KMS-11 (cell line): ENCODE data around the gene IRF4.

Experiments
- H2AFZ ChIP-seq: fragments of 200-600 bp; sonication (generic); 2 replicates; pipeline ENCODE4 v1.6.1; 2016; ENCODE audit warnings: antibody characterized with exemption, mixed run types, low read depth
- H3K27ac ChIP-seq: fragments of 200-600 bp; sonication (generic); 2 replicates; pipeline ENCODE4 v1.6.1; 2016; ENCODE audit warnings: mild to moderate bottlenecking, mixed run types
- H3K27me3 ChIP-seq: fragments of 200-600 bp; sonication (generic); 2 replicates; pipeline ENCODE4 v1.6.1; 2017; ENCODE audit warnings: mild to moderate bottlenecking, low read depth, mixed run types, moderate library complexity; ENCODE audit not compliant: insufficient read depth
- H3K36me3 ChIP-seq: fragments of 200-600 bp; sonication (generic); 2 replicates; pipeline ENCODE4 v1.6.1; 2017; ENCODE audit warnings: mild to moderate bottlenecking, mixed run types; ENCODE audit not compliant: insufficient read depth
- H3K4me1 ChIP-seq: fragments of 200-600 bp; sonication (generic); 2 replicates; pipeline ENCODE4 v1.6.1; 2016; ENCODE audit warnings: mild to moderate bottlenecking, low read depth, mixed run types; ENCODE audit not compliant: poor library complexity, severe bottlenecking
- H3K4me2 ChIP-seq: fragments of 200-600 bp; sonication (generic); 2 replicates; pipeline ENCODE4 v1.7.0; 2016; ENCODE audit warnings: mild to moderate bottlenecking, mixed run types
- H3K4me3 ChIP-seq: fragments of 200-600 bp; sonication (generic); IDR thresholded peaks from 2 replicates; pipeline ENCODE4 v1.6.1; 2017; ENCODE audit warnings: low read depth, low read length, mixed read lengths; ENCODE audit not compliant: insufficient read depth
- H3K79me2 ChIP-seq: fragments of 200-600 bp; sonication (generic); 2 replicates; pipeline ENCODE4 v1.6.1; 2016; ENCODE audit warnings: low read depth, mixed run types; ENCODE audit not compliant: insufficient read depth
- H3K9ac ChIP-seq: fragments of 200-600 bp; sonication (generic); 2 replicates; pipeline ENCODE4 v1.6.1; 2016; ENCODE audit warnings: mild to moderate bottlenecking, mixed run types
- H4K20me1 ChIP-seq: fragments of 200-600 bp; sonication (generic); 2 replicates; pipeline ENCODE4 v1.6.1; 2016; ENCODE audit warnings: mild to moderate bottlenecking, mixed run types; ENCODE audit not compliant: insufficient read depth
- CTCF ChIP-seq: fragments of 200-600 bp; sonication (generic); conservative IDR thresholded peaks from 2 replicates; pipeline ENCODE4 v1.6.1; 2017; ENCODE audit warnings: low read depth, mild to moderate bottlenecking, antibody characterized with exemption, low read length, moderate library complexity, mixed read lengths

IRF4 gene

GRCh38 chr6:343960-344815, 47.4 kb upstream of the IRF4 start:
- Histone ChIP-seq H3K36me3 (peaks cover 14% of the 10 kb centered on the region; the same call in 1 of the 2 replicates), H3K9ac (no peak overlapping the region), H3K27me3 (no peaks in the 10 kb centered on the region), H3K4me3 (no peak overlapping the region), H3K79me2 (0 out of 2 replicates have a peak, but pooled peaks cover 6% of the 10 kb centered on the region), H3K4me2 (no peak overlapping the region), H2AFZ (no peak overlapping the region), H3K27ac (no peak overlapping the region), H3K4me1 (peaks cover 15% of the 10 kb centered on the region), H4K20me1 (no peaks in the 10 kb centered on the region)
- no peak for TF ChIP-seq CTCF

- Histone ChIP-seq H3K4me3 (no peak overlapping the region), H2AFZ (no peak overlapping the region), H3K79me2 (0 out of 2 replicates have a peak, but pooled peaks cover 3% of the 10 kb centered on the region), H3K27me3 (no peaks in the 10 kb centered on the region), H3K9ac (no peak overlapping the region), H3K27ac (no peak overlapping the region), H3K4me2 (no peak overlapping the region), H3K4me1 (peaks cover 8% of the 10 kb centered on the region), H3K36me3 (peaks cover 14% of the 10 kb centered on the region; the same call in 1 of the 2 replicates), H4K20me1 (no peaks in the 10 kb centered on the region)
- no peak for TF ChIP-seq CTCF
These were observed 46.7 kb upstream of the IRF4 start for GRCh38 chr6:344816-345340.

GRCh38 chr6:345747-346385, 45.7 kb upstream of the IRF4 start:
- no peak overlapping the region for H2AFZ ChIP-seq
- H3K9ac ChIP-seq: no peak overlapping the region
- H3K4me1 ChIP-seq: no peaks in the 10 kb centered on the region
- no peaks in the 10 kb centered on the region for H4K20me1 ChIP-seq
- TF ChIP-seq CTCF: no peak
- H3K4me3 ChIP-seq: no peak overlapping the region
- H3K79me2 ChIP-seq: no peaks in the 10 kb centered on the region
- no peaks in the 10 kb centered on the region for H3K27me3 ChIP-seq
- no peak overlapping the region for H3K27ac ChIP-seq
- H3K36me3 ChIP-seq: peaks cover 14% of the 10 kb centered on the region; the same call in 1 of the 2 replicates
- H3K4me2 ChIP-seq: no peak overlapping the region

GRCh38 chr6:346386-347030, 45.0 kb upstream of the IRF4 start:
- no peaks in the 10 kb centered on the region for H4K20me1 ChIP-seq
- no peaks in the 10 kb centered on the region for H3K79me2 ChIP-seq
- no peak overlapping the region for H2AFZ ChIP-seq
- no peaks in the 10 kb centered on the region for H3K27me3 ChIP-seq
- peaks cover 14% of the 10 kb centered on the region; the same call in 1 of the 2 replicates for H3K36me3 ChIP-seq
- H3K4me3 ChIP-seq: no peak overlapping the region
- no peak overlapping the region for H3K9ac ChIP-seq
- TF ChIP-seq CTCF: no peak
- no peak overlapping the region for H3K27ac ChIP-seq
- H3K4me2 ChIP-seq: no peak overlapping the region
- no peaks in the 10 kb centered on the region for H3K4me1 ChIP-seq
